Natural killer cell (primary cell): ENCODE measurements around the gene CFAP54. TPM values are rescaled to one million over a fixed set of nuclear protein-coding genes. Genes with fewer than 3 reads are reported as not detected.

Source experiments
- ATAC-seq, 3 donors: fragments of 150-1000 bp in 2 of 3; fragments of 200-7000 bp in 1 of 3; cut with Tn5 transposase; 1 replicate in 1 of 3; 2 replicates in 2 of 3; pipeline ENCODE4 v1.10.0; 2021; ENCODE audit warnings: mild to moderate bottlenecking in 2 of 3, moderate library complexity in 2 of 3
- DNase-seq, 2 donors: peaks; one replicate each; pipeline versions ENCODE4 v3.0.0 to v3.0.0-alpha.2; 2013 to 2021; ENCODE audit warnings: mixed read lengths in 1 of 2
- H3K27ac ChIP-seq: one replicate; pipeline ENCODE4 v1.5.1; 2013; ENCODE audit warnings: mild to moderate bottlenecking, low read length
- H3K27me3 ChIP-seq: one replicate; pipeline ENCODE4 v1.6.1; 2013; ENCODE audit warnings: low read length; ENCODE audit not compliant: control insufficient read depth, insufficient read depth
- H3K36me3 ChIP-seq: one replicate; pipeline ENCODE4 v1.6.1; 2013; ENCODE audit warnings: low read length; ENCODE audit not compliant: control insufficient read depth, insufficient read depth
- H3K4me1 ChIP-seq: one replicate; pipeline ENCODE4 v1.6.1; 2013; ENCODE audit warnings: low read length; ENCODE audit not compliant: control insufficient read depth, insufficient read depth
- H3K4me3 ChIP-seq: one replicate; pipeline ENCODE4 v1.5.1; 2013; ENCODE audit warnings: low read length
- H3K9me3 ChIP-seq: one replicate; pipeline ENCODE4 v1.6.1; 2013; ENCODE audit warnings: low read length; ENCODE audit not compliant: control insufficient read depth, insufficient read depth
- H3K27ac Mint-ChIP-seq, 2 donors: one replicate each; pipeline ENCODE4 v1.8.0; 2022; ENCODE audit warnings: mild to moderate bottlenecking in 2 of 2, mixed read lengths in 2 of 2, moderate library complexity in 1 of 2
- H3K27me3 Mint-ChIP-seq, 2 donors: one replicate each; pipeline ENCODE4 v1.8.0; 2022; ENCODE audit warnings: low read depth in 2 of 2, mixed read lengths in 2 of 2
- H3K36me3 Mint-ChIP-seq: one replicate; pipeline ENCODE4 v1.8.0; 2022; ENCODE audit warnings: mixed read lengths
- H3K4me1 Mint-ChIP-seq, 2 donors: one replicate each; pipeline ENCODE4 v1.8.0; 2022; ENCODE audit warnings: mixed read lengths in 2 of 2
- H3K4me3 Mint-ChIP-seq: one replicate; pipeline ENCODE4 v1.8.0; 2022; ENCODE audit warnings: mild to moderate bottlenecking, moderate library complexity, mixed read lengths
- H3K9me3 Mint-ChIP-seq, 2 donors: one replicate each; pipeline ENCODE4 v1.8.0; 2022; ENCODE audit warnings: mixed read lengths in 2 of 2
- WGBS: methylation state at CpG from one replicate; pipeline ENCODE4 v1.1.7; 2013; ENCODE audit warnings: missing lambda C conversion rate; ENCODE audit not compliant: insufficient coverage; 5-methylcytosine and 5-hydroxymethylcytosine counted together
- intact Hi-C: fragments of 100-400 bp; cut with micrococcal nuclease; formaldehyde crosslinking; loops from one replicate; pipeline ENCODE4 v1.14.2; 2022
- total RNA-seq, 4 donors: library from RNA; stranded (reverse); fragments of 120-200 nt in 1 of 4; gene quantifications; one replicate each; pipeline versions ENCODE4 v1.2.3 to v1.2.4, GENCODE V29; 2013 to 2022
- TF ChIP-seq, protein P1 (sequence below): fragments of 200-600 bp; IDR thresholded peaks from one replicate; pipeline ENCODE4 v1.8.0; 2022; ENCODE audit warnings: antibody characterized with exemption

The CFAP54 gene
- total RNA-seq, 3 donors from 2014 or later (not counting 1 experiment from before 2014, with no cell fraction given), result 0.56 to 1.5 (median 1.2) TPM

DNA sequence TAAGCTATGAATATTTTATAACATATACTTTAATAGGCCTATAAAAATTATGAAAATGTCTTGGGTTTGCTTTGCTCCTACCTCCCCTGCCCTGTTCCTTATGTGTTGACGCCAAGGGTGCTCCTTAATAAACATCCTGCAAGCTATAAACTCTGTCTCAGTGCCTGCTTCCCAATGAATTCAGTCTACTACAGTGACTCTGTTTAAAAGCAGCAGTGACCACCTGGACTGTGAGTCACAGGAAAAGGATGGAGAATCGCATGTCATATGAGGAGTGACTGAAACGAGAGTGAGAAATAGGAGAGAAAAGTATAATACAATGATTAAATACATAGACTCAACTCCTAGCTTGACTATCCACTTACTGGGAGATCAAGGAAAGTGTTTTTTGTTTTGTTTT lies 41.1 kb upstream of the CFAP54 start:
- H3K36me3 Mint-ChIP-seq, result no peaks in the 10 kb centered on the region
- WGBS, result 100% methylated on average over 3 of the region's 3 CpGs
- H3K4me1 Mint-ChIP-seq, result peaks cover 22% of the 10 kb centered on the region in 2 donors
- H3K36me3 ChIP-seq, result no peaks in the 10 kb centered on the region
- H3K9me3 Mint-ChIP-seq, result no peaks in the 10 kb centered on the region
- intact Hi-C loops, result loop anchor here (5.0 kb wide), 1 partner anchor 39 kb away; the partner anchor contains the start of gene CFAP54
- ATAC-seq (no peak), DNase-seq (no peak)
- no peaks in the 10 kb centered on the region for H3K27me3 Mint-ChIP-seq
- TF ChIP-seq, protein P1, sequence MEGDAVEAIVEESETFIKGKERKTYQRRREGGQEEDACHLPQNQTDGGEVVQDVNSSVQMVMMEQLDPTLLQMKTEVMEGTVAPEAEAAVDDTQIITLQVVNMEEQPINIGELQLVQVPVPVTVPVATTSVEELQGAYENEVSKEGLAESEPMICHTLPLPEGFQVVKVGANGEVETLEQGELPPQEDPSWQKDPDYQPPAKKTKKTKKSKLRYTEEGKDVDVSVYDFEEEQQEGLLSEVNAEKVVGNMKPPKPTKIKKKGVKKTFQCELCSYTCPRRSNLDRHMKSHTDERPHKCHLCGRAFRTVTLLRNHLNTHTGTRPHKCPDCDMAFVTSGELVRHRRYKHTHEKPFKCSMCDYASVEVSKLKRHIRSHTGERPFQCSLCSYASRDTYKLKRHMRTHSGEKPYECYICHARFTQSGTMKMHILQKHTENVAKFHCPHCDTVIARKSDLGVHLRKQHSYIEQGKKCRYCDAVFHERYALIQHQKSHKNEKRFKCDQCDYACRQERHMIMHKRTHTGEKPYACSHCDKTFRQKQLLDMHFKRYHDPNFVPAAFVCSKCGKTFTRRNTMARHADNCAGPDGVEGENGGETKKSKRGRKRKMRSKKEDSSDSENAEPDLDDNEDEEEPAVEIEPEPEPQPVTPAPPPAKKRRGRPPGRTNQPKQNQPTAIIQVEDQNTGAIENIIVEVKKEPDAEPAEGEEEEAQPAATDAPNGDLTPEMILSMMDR, result no peak
- H3K27ac ChIP-seq, result no peak overlapping the region
- peaks cover 16% of the 10 kb centered on the region for H3K4me1 ChIP-seq
- no peak overlapping the region for H3K4me3 ChIP-seq
- no peaks in the 10 kb centered on the region for H3K27me3 ChIP-seq
- peak overlapping the region in 1 of 2 donors; percentile 4 for H3K27ac Mint-ChIP-seq
- no peaks in the 10 kb centered on the region for H3K9me3 ChIP-seq
- no peak overlapping the region for H3K4me3 Mint-ChIP-seq

DNA sequence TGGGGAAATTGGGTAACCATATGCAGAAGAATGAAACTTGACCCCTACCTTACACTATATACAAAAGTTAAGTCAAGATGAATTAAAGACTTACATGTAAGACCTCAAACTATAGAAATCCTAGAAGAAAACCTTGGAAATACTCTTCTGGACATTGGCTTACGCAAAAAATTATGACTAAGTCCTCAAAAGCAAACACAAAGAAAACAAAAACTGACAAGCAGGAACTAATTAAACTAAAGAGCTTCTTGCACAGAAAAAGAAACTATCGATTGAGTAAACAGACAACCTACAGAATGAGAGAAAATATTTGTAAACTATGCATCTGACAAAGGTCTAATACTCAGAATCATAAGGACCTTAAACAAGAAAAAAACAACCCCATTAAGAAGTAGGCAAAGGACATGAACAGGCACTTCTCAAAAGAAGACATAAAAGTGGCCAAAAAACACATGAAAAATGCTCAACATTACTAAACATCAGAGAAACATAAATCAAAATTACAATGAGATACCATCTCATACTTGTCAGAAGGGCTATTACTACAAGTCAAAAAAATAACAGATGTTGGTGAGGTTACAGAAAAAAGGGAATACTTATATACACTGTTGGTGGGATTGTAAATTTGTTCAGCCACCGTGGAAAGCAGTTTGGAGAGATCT lies 37.0 kb upstream of the CFAP54 start:
- DNase-seq (no peak), ATAC-seq (no peak)
- Histone ChIP-seq H3K36me3 (no peaks in the 10 kb centered on the region), H3K4me1 (peaks cover 6% of the 10 kb centered on the region), H3K27me3 (no peaks in the 10 kb centered on the region), H3K27ac (no peak overlapping the region), H3K4me3 (no peak overlapping the region), H3K9me3 (no peaks in the 10 kb centered on the region)
- TF ChIP-seq, protein P1, result no peak
- H3K27me3 Mint-ChIP-seq, result no peaks in the 10 kb centered on the region
- intact Hi-C loops, result no loop called here
- no peak overlapping the region for H3K4me3 Mint-ChIP-seq
- 100% methylated on average over 1 of the region's 3 CpGs for WGBS
- no peaks in the 10 kb centered on the region for H3K9me3 Mint-ChIP-seq
- H3K4me1 Mint-ChIP-seq, result peaks cover 2 to 4% of the 10 kb centered on the region in 2 donors
- H3K36me3 Mint-ChIP-seq, result no peaks in the 10 kb centered on the region
- H3K27ac Mint-ChIP-seq, result peak overlapping the region; percentile 2 to 3

DNA sequence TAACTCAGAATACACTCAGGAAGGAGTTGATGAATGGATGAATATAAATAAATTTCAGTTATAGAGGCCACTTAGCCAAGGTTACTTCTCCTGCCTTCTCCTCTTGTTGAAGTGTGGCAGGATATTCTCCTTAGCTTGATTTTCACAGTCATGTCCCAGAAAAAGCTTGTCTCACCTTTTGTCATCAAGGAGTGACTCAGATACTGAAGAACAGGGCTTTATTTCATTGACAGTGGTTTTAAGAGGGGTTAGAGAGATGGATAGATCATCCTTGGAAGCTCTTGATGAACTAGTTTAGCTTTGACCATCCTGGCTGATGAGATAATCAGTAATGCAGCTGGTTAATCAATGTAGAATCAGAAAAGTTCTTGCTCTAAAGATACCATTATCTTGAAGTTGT lies 35.0 kb upstream of the CFAP54 start:
- Histone ChIP-seq H3K4me1 (peaks cover 6% of the 10 kb centered on the region), H3K9me3 (no peaks in the 10 kb centered on the region), H3K4me3 (no peak overlapping the region), H3K36me3 (no peaks in the 10 kb centered on the region), H3K27me3 (no peaks in the 10 kb centered on the region), H3K27ac (no peak overlapping the region)
- Mint-ChIP-seq H3K9me3 (no peaks in the 10 kb centered on the region), H3K4me3 (no peak overlapping the region), H3K27ac (no peak overlapping the region), H3K36me3 (no peaks in the 10 kb centered on the region), H3K27me3 (no peaks in the 10 kb centered on the region), H3K4me1 (peaks cover 6 to 7% of the 10 kb centered on the region in 2 donors)
- intact Hi-C loops, result no loop called here
- DNase-seq (no peak), ATAC-seq (no peak)
- TF ChIP-seq, protein P1, result no peak
